Stomach (tissue), 9 donors: Measurements from ENCODE around the gene ASCC2. TPM values are rescaled to one million over a fixed set of nuclear protein-coding genes. Genes with fewer than 3 reads are reported as not detected.

Experiments
- DNase-seq, 2 donors: peaks; one replicate each; pipeline versions ENCODE4 v3.0.0 to v3.0.0-alpha.2; 2013 to 2019
- H3K27ac ChIP-seq, 5 donors: fragments of 200-600 bp in 4 of 5; sonication (generic) in 4 of 5; one replicate each; pipeline ENCODE4 v1.5.1; 2013 to 2019; ENCODE audit warnings: mild to moderate bottlenecking in 1 of 5, moderate library complexity in 1 of 5
- H3K27me3 ChIP-seq, 3 donors: fragments of 200-600 bp; sonication (generic); one replicate each; pipeline ENCODE4 v1.5.1; 2017 to 2019; ENCODE audit warnings: mixed run types in 1 of 3
- H3K36me3 ChIP-seq, 4 donors: fragments of 200-600 bp; sonication (generic); 1 replicate in 3 of 4; 2 replicates in 1 of 4; pipeline ENCODE4 v1.5.1; 2016 to 2019
- H3K4me1 ChIP-seq, 4 donors: fragments of 200-600 bp; sonication (generic); one replicate each; pipeline ENCODE4 v1.5.1; 2016 to 2019
- H3K4me3 ChIP-seq, 4 donors: fragments of 200-600 bp; sonication (generic) in 3 of 4; one replicate each; pipeline ENCODE4 v1.5.1; 2016 to 2019; ENCODE audit warnings: mild to moderate bottlenecking in 1 of 4
- H3K9me3 ChIP-seq, 4 donors: fragments of 200-600 bp; sonication (generic); one replicate each; pipeline ENCODE4 v1.5.1; 2016 to 2019
- EP300 ChIP-seq: sonication (generic); formaldehyde crosslinking; IDR thresholded peaks from one replicate; pipeline ENCODE4 v1.6.1; 2017; ENCODE audit warnings: antibody characterized with exemption
- POLR2A ChIP-seq, 4 donors: fragments of 450-650 bp; IDR thresholded peaks; one replicate each; pipeline ENCODE4 v1.6.1; 2016; ENCODE audit warnings: antibody characterized with exemption in 4 of 4, control low read depth in 2 of 4, mild to moderate bottlenecking in 1 of 4, moderate library complexity in 1 of 4
- POLR2AphosphoS5 ChIP-seq, 3 donors: sonication (generic); formaldehyde crosslinking; IDR thresholded peaks; one replicate each; pipeline ENCODE4 v1.6.1; 2016; ENCODE audit warnings: antibody characterized with exemption in 3 of 3
- WGBS, 5 donors: extraction: QIAGEN DNeasy Blood & Tissue Kit in 3 of 5; methylation state at CpG; one replicate each; pipeline versions ENCODE4 v1.1.5 to v1.1.7; 2013 to 2018; 5-methylcytosine and 5-hydroxymethylcytosine counted together
- intact Hi-C: fragments of 100-400 bp; cut with DNase I; formaldehyde crosslinking; loops from one replicate; pipeline ENCODE4 v1.15.1; 2023; ENCODE audit warnings: low total_unique reads
- polyA plus RNA-seq, 3 donors: library from polyadenylated mRNA; stranded (reverse); fragments of 200-250 nt; gene quantifications; one replicate each; pipeline ENCODE4 v1.2.3, GENCODE V29; 2013
- total RNA-seq, 5 donors: library from RNA; depleted of rRNA; stranded (reverse); fragments of >200 nt; gene quantifications; one replicate each; pipeline versions ENCODE4 v1.1.0 to v1.2.3, GENCODE V29; 2014 to 2016
- TF ChIP-seq, protein P1 (sequence below), 7 experiments: fragments of 450-650 bp in 4 of 7; fragments of 200-600 bp in 3 of 7; sonication (generic) in 3 of 7; IDR thresholded peaks; one replicate each; pipeline ENCODE4 v1.5.1; 2016 to 2019; ENCODE audit warnings: antibody characterized with exemption in 7 of 7, control low read depth in 2 of 7, mild to moderate bottlenecking in 1 of 7
- donor health status: healthy with polysubstance abuse.
- donor health status: Bipolar disorder and iron deficiency.
- donor health status: healthy.

The ASCC2 gene
- total and polyA plus RNA-seq, 8 donors = 39.7 to 129 (median 67.3) TPM

DNA sequence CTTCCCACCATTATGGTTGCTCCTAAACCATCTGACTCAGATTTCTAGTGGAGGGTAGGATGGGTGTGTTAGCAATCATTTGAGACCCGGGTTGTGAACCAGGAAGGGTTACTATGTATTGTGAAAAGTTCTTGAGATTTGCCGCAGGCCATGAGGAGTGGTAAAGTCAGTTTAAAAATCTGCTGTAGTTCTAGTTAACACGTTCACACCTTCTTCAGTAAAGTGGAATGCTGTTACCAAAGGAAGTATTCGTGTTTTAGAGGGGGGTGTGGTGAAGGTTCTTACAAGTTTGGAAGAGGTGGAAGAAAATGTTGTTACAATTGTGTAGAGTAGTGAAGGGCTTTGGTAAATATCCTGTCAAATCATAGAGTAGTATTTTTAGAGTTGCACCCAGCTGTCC is 47.5 kb upstream of the ASCC2 start:
- DNase-seq = no peak
- 35 to 48% (median 40%) methylated on average over 4 of the region's 4 CpGs for WGBS, 5 donors
- TF ChIP-seq, protein P1, sequence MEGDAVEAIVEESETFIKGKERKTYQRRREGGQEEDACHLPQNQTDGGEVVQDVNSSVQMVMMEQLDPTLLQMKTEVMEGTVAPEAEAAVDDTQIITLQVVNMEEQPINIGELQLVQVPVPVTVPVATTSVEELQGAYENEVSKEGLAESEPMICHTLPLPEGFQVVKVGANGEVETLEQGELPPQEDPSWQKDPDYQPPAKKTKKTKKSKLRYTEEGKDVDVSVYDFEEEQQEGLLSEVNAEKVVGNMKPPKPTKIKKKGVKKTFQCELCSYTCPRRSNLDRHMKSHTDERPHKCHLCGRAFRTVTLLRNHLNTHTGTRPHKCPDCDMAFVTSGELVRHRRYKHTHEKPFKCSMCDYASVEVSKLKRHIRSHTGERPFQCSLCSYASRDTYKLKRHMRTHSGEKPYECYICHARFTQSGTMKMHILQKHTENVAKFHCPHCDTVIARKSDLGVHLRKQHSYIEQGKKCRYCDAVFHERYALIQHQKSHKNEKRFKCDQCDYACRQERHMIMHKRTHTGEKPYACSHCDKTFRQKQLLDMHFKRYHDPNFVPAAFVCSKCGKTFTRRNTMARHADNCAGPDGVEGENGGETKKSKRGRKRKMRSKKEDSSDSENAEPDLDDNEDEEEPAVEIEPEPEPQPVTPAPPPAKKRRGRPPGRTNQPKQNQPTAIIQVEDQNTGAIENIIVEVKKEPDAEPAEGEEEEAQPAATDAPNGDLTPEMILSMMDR (IDR thresholded peaks at IDR 0.05) = no peak
- intact Hi-C loops = no loop called here
- peaks cover 20 to 63% (median 47%) of the 10 kb centered on the region in 4 donors for H3K4me1 ChIP-seq
- peak overlapping the region in 2 of 5 donors; percentile 12 to 33 for H3K27ac ChIP-seq
- no peaks in the 10 kb centered on the region for H3K27me3 ChIP-seq
- H3K9me3 ChIP-seq = no peaks in the 10 kb centered on the region
- no peaks in the 10 kb centered on the region for H3K36me3 ChIP-seq
- peak overlapping the region in 2 of 4 donors; percentile 19 to 82 for H3K4me3 ChIP-seq

DNA sequence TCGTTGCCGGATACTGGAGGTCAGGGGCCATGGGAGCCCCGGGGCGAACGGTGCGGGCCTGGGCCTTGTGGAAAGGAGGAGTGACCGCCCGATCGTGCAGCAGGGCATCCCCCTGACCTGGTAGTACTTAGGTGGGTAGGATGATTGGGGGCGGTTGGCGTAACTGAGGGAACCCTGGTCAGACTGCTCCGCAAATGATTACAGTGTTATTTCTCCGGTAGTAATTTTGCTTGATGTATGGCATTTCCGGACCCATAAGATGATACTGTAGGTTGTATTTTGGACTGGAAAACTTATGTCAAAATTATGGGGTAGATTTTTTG is 45.7 kb upstream of the ASCC2 start:
- H3K4me1 ChIP-seq = peaks cover 20 to 52% (median 40%) of the 10 kb centered on the region in 4 donors
- TF ChIP-seq POLR2A (IDR thresholded peaks at IDR 0.05) = no peak
- TF ChIP-seq POLR2AphosphoS5 (IDR thresholded peaks at IDR 0.05) = no peak
- no peak for TF ChIP-seq EP300
- TF ChIP-seq, protein P1 (IDR thresholded peaks at IDR 0.05) = no peak
- intact Hi-C loops = no loop called here
- no peak for DNase-seq
- peak overlapping the region; percentile 97 to 99 (median 98) for H3K27ac ChIP-seq
- H3K27me3 ChIP-seq = no peaks in the 10 kb centered on the region
- WGBS, 5 donors = 0 to 3% (median 0%) methylated on average over 3 to 14 of the region's 14 CpGs
- peak overlapping the region; percentile 82 to 100 (median 97) for H3K4me3 ChIP-seq
- no peaks in the 10 kb centered on the region for H3K36me3 ChIP-seq
- H3K9me3 ChIP-seq = no peaks in the 10 kb centered on the region

DNA sequence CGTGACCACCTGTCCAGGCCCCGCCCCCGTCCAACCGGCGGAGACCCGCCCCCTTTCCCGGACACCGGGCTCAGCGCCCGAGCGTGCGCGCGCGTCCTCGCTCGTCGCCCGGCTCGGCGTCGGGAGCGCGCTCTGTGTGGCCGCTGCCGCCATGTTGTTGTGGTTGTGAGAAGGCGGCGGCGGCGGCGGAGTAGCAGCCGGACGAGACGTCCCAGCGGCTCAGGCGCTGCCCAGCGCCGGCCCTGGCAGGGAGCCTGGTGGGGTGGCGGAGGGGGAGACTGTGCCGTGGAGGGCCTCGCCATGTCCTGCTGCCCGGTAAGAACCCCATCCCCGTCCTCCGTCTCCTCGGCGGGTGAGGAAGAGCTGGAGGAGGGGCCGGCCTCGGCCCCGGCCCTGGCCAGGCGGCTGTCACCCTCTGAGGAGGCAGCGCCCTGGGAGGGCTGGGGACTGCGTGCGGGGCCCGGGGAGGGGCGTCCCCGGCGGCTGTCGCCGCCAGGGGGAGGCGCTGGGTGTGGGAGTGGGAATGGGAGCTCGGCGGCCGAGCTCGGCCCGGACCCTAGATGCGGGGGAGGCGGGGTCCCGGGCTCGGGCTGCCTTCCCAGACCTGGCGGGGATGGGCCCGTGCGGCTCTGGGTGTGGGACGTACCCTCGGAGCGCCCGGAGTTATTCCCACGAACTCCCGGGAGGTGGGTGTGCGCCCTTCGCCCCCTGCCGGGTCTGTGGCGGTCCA is 45.1 kb upstream of the ASCC2 start, which contains the start of gene MTMR3:
TSS of gene MTMR3 (plus strand) at position 130 of the 730 bp plus-strand sequence. CDS start 87,886 bp downstream, outside the sequence.
- 0 to 1% (median 0%) methylated on average over 41 to 82 of the region's 82 CpGs for WGBS, 5 donors
- Histone ChIP-seq H3K4me1 (peaks cover 20 to 48% (median 38%) of the 10 kb centered on the region in 4 donors), H3K27me3 (no peaks in the 10 kb centered on the region), H3K27ac (peak within 1 kb of the TSS; percentile 97 to 99 (median 98)), H3K36me3 (no peaks in the 10 kb centered on the region), H3K9me3 (no peaks in the 10 kb centered on the region), H3K4me3 (peak within 1 kb of the TSS; percentile 82 to 100 (median 97))
- intact Hi-C loops = no loop called here
- peak; percentile 46 to 88 (median 73) for TF ChIP-seq POLR2AphosphoS5 (IDR thresholded peaks at IDR 0.05)
- TF ChIP-seq EP300 = no peak
- TF ChIP-seq, protein P1 (IDR thresholded peaks at IDR 0.05) = peak in 4 of 7 experiments; percentile 23 to 66 (median 41)
- no peak for TF ChIP-seq POLR2A (IDR thresholded peaks at IDR 0.05)
- DNase-seq = peak; percentile 97

DNA sequence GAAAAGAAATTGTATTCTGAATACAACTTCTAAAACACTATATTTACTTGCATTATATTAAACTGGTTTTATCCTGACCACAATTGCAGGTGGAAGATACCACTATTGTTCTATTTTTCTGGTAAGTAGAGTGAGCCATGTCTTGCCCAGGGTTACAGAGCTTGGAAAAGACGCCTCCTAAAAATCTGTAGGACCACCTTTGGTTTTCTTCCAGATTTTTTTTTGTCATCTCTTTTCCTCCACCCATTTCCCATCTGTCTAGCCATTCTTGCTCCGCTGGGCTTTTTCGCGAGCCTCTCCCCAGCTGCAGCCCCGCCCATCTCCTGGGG is 44.6 kb upstream of the ASCC2 start:
- Histone ChIP-seq H3K4me3 (peak overlapping the region; percentile 82 to 100 (median 97)), H3K36me3 (no peaks in the 10 kb centered on the region), H3K27ac (peak overlapping the region in 3 of 5 donors; percentile 97 to 99 (median 98)), H3K9me3 (no peaks in the 10 kb centered on the region), H3K4me1 (peaks cover 19 to 43% (median 32%) of the 10 kb centered on the region in 4 donors), H3K27me3 (no peaks in the 10 kb centered on the region)
- WGBS, 5 donors = 0 to 2% (median 0%) methylated on average over 5 of the region's 5 CpGs
- no peak for TF ChIP-seq POLR2A (IDR thresholded peaks at IDR 0.05)
- TF ChIP-seq, protein P1 (IDR thresholded peaks at IDR 0.05) = no peak
- TF ChIP-seq EP300 = no peak
- TF ChIP-seq POLR2AphosphoS5 (IDR thresholded peaks at IDR 0.05) = no peak
- no peak for DNase-seq
- intact Hi-C loops = no loop called here
